Activated effector memory CD4-positive, alpha-beta T cell treated with anti-CD3 and anti-CD28 coated beads, Interleukin-2, amount 50 U/mL, for 16 hours (primary cell): Measurements from ENCODE around the gene PPIA.
"Not testable (repeated sequence)": the region's sequence is repeated elsewhere in the genome, so short reads cannot be mapped to it uniquely, and the experiment has no call there.

Experiments used
- DNase-seq: peaks from one replicate; pipeline ENCODE4 v3.0.0-alpha.2; 2020

PPIA gene

DNA sequence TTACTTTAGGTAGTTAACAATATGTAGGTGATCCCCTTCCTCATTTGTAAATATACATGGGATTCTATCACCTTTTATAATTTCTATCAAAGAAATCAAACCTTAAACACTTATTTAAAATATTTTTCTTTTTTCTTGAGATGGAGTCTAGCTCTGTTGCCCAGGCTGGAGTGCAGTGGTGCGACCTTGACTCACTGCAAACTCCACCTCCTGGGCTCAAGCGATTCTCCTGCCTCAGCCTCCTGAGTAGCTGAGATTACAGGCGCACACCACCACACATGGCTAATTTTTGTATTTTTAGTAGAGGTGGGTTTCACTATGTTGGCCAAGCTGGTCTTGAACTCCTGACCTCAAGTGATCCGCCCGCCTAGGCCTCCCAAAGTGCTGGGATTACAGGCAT is 47.0 kb downstream of the PPIA start:
- DNase-seq: not testable (repeated sequence)

DNA sequence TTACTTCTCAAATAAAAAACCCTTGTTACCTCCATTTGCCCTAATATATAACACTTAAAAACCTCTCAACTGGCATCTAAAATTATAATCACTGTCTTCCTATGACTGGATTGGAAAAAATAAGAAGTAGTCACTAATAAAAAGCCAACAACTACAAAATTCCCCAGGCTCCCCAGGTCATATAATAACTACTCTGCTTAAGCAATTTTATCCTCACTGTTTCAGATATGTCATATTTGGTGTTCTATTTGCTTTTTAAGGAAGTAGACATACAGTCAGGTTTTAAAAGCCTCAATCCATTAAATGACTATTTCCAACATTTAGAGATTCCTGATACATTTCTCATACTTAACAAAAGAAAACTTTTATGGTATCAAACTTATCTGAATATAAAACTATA is 49.0 kb downstream of the PPIA start:
- DNase-seq: no peak

DNA sequence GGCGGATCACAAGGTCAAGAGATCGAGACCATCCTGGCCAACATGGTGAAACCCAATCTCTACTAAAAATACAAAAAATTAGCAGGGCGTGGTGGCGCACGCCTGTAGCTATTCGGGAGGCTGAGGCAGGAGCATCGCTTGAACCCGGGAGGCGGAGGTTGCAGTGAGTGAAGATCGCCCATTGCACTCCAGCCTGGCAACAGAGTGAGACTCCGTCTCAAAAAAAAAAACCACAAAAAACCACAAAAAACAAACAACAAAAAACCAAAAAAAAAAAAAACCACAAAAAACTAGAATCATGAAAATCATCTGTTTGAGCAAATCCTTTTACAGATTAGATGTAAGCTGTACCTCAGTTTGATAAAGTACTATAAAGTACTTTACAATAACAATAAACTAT is 49.9 kb downstream of the PPIA start:
- peak; percentile 71 for DNase-seq

DNA sequence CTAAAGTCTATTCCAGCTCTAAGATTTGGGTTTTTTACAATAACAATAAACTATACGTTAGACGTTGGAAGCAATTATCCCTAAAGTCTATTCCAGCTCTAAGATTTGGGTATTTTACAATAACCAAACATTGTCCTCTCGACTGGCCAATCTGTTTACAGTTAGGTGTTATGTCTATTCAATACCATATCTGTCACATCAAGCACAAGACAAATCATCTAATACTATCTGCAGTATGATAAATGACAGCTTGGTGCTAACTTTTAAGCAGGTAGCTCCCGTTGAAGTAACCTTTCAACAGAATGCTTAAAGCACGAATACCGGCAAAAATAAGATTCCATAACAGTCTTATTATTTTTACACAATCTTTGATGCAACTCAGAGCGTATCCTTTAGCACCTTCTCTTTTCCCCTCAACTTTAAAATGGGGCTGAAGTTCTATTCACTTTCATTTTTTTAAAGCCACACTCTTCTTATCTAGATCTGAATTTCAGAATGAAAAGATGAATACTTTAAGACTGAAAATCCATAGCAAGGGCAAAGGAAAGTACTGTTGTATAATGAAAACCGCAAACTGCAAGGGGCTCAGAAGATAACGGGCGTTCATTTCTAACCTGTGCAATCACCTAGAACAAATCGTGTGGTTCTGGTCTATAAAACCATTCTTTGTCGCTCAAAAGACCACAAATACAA is 50.5 kb downstream of the PPIA start:
- no peak for DNase-seq

DNA sequence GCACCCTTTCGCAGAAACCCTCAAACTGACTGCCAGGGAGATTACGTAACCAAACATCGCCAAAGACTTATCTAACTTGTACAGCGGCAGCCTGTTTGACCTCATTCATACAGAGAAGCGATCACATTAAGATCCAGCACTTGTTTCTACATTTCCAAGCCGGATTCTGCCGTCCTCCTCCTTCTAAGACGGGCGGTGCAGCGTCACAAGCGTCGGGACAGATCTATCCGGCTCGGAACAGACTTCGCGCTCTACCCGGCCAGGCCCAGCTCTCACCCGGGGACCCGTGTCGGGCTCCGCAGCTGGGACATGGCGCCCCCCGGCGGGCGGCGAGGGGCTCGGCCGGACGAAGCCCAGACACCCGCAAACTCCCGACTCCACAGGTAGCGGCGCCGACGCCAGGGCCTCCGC is 51.0 kb downstream of the PPIA start:
- peak; percentile 94 for DNase-seq

DNA sequence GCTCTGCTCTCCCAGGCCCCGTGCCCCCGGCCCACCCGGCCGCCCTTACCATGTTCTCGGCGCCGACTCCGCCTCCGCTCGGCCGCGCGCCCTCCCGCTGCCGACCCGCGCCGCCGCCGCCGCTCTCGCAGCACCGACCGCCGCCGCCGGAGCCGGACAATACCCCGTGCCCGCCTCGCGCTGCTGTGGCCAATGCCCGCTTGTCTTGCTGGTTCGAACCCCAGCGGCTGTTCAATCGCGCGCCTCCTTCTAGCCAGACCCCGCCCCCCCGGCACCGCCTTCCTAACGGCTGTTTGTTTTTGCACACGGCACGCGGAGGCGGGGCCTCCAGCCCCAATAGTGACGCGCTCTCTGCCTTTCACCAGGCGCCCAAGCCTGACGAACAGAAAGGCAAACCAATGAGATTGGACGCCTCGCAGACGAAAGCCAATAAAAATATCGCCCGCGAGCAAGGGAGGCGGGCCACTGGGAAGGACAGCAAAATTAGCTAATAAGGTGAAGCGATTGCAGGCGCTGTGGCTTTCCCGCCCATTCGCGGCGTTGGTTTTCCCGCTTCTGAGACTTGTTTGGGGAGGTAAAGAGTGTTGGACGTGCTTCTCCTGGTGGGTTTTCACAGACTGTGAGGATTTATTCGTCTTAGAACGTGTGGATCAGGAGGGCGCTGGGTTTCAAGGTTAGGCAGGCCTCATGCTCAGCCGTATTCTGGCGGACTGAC is 51.6 kb downstream of the PPIA start, which contains the start of gene H2AZ2:
Gene H2AZ2 (minus strand): TSS at position 168 of the 715 bp plus-strand sequence. CDS start 116 bp downstream, at position 52.
- DNase-seq: peak; percentile 100

DNA sequence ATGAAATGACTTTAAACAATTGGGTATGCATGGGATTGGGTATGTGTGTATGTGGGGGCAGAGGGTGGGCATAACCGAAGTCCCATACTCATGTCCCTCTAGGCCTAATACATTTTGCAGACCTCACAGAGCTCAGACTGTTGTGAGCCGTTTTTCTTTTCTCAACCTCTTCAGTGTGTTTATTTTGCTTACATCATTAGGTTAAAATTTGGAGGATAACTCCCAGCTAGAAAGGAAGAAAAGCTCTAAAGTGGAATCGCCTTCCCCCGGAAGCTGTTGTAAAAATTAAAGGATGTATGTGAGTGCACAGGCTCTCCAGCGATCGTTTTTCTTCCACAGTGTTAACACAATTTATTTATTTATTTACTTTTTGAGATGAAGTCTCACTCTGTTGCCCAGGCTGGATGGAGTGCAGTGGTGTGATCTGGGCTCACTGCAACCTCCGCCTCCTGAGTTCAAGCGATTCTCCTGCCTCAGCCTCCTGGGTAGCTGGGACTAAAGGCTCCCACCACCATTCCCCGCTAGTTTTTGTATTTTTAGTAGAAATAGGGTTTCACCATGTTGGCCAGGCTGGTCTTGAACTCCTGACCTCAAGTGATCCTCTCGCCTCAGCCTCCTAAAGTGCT is 52.9 kb downstream of the PPIA start:
- no peak for DNase-seq

DNA sequence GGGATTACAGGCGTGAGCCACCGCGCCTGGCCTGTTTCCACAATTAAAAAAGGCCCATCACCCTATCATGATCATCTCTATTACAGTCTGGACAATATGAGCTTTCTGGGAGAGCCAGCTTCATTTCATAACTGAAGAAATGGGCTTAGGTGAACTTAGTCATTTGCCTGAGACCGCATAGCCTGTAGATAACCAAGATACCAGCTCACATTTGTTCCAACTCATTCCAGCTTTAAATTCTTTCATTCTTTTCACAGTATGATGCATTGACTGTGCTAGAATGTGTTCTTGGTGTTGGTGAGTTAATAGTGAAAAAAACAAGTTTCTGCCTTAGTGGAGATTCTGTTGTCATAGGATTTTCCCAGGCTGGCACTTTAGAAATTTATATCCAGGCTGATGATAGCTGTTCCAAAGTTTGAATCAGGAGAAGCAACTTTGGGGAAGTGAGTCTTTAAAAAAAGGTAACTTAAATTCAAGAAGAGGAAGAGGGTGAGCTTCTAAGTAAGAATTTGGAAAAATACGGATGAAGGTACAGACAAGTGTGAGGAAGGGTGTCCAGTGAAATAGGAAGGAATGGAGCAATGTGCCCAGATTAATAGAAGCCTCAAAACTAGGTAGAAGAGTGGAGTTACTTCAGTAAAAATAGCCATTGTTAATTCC is 53.5 kb downstream of the PPIA start:
- no peak for DNase-seq

DNA sequence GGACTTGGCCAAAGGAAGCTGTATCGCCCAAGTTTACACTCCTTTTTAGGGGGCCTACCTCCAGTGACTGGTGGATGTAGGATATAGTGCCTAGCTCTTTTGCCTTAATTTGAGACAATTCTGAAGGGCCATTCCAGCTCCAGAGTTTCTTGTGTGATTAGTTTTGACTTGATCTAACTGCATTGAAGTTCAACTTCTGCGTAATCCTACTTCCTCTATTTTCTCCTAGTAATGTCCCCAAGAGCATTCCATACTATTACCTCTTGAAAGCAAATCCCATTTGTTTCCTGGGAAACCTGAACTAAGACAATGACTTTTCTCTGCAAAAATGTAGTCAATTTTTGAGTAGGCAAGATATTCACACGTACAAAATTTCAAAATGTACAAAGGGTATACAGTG is 56.1 kb downstream of the PPIA start:
- DNase-seq: no peak
